ENCODE measurements around the gene KCNMA1.
A peak's percentile ranks its signal among the peaks of the same experiment; 100 is the strongest.
"Not testable (repeated sequence)": the region's sequence is repeated elsewhere in the genome, so short reads cannot be mapped to it uniquely, and the experiment has no call there.

The KCNMA1 gene

GRCh38 chr10:77637532-77638320, at the start of gene KCNMA1:
Gene KCNMA1 (minus strand): TSS chr10:77637808.
- Histone ChIP-seq H4K20me1 (ENCODE audit: insufficient read depth) (no peaks in the 10 kb centered on the region), H3K4me3 (IDR thresholded peaks at IDR 0.05; ENCODE audit: insufficient read depth, low read depth, low read length) (no peak within 1 kb of the TSS), H3K4me2 (peak within 1 kb of the TSS; percentile 21; the same call in 1 of the 2 replicates), H3K4me1 (ENCODE audit: low read depth, poor library complexity, severe bottlenecking) (peaks cover 5% of the 10 kb centered on the region), H2AFZ (ENCODE audit: low read depth) (peak within 1 kb of the TSS; percentile 57; the same call in 1 of the 2 replicates), H3K27me3 (ENCODE audit: insufficient read depth, low read depth) (no peaks in the 10 kb centered on the region), H3K36me3 (ENCODE audit: insufficient read depth) (no peaks in the 10 kb centered on the region), H3K79me2 (ENCODE audit: insufficient read depth, low read depth) (no peaks in the 10 kb centered on the region), H3K27ac (no peak within 1 kb of the TSS), H3K9ac (no peak within 1 kb of the TSS)
- TF ChIP-seq CTCF (conservative IDR thresholded peaks at IDR 0.05; ENCODE audit: low read depth, low read length), result no peak

- Histone ChIP-seq H2AFZ (ENCODE audit: low read depth) (no peak overlapping the region), H4K20me1 (ENCODE audit: insufficient read depth) (no peaks in the 10 kb centered on the region), H3K4me1 (ENCODE audit: low read depth, poor library complexity, severe bottlenecking) (no peaks in the 10 kb centered on the region), H3K4me2 (no peak overlapping the region), H3K9ac (no peak overlapping the region), H3K36me3 (ENCODE audit: insufficient read depth) (no peaks in the 10 kb centered on the region), H3K79me2 (ENCODE audit: insufficient read depth, low read depth) (no peaks in the 10 kb centered on the region), H3K27ac (no peak overlapping the region), H3K27me3 (ENCODE audit: insufficient read depth, low read depth) (no peaks in the 10 kb centered on the region), H3K4me3 (IDR thresholded peaks at IDR 0.05; ENCODE audit: insufficient read depth, low read depth, low read length) (no peak overlapping the region)
- TF ChIP-seq CTCF (conservative IDR thresholded peaks at IDR 0.05; ENCODE audit: low read depth, low read length), result no peak
Measured at GRCh38 chr10:77686650-77687417, 49.2 kb upstream of the KCNMA1 start.

GRCh38 chr10:77686096-77686495, 48.5 kb upstream of the KCNMA1 start:
- Histone ChIP-seq H3K36me3 (ENCODE audit: insufficient read depth) (no peaks in the 10 kb centered on the region), H3K4me1 (ENCODE audit: low read depth, poor library complexity, severe bottlenecking) (no peaks in the 10 kb centered on the region), H4K20me1 (ENCODE audit: insufficient read depth) (no peaks in the 10 kb centered on the region), H3K27ac (no peak overlapping the region), H3K79me2 (ENCODE audit: insufficient read depth, low read depth) (no peaks in the 10 kb centered on the region), H3K9ac (no peak overlapping the region), H2AFZ (ENCODE audit: low read depth) (no peak overlapping the region), H3K4me3 (IDR thresholded peaks at IDR 0.05; ENCODE audit: insufficient read depth, low read depth, low read length) (no peak overlapping the region), H3K4me2 (no peak overlapping the region), H3K27me3 (ENCODE audit: insufficient read depth, low read depth) (no peaks in the 10 kb centered on the region)
- no peak for TF ChIP-seq CTCF (conservative IDR thresholded peaks at IDR 0.05; ENCODE audit: low read depth, low read length)

- H4K20me1 ChIP-seq (ENCODE audit: insufficient read depth), result no peaks in the 10 kb centered on the region
- H3K27ac ChIP-seq, result no peak overlapping the region
- no peak overlapping the region for H3K9ac ChIP-seq
- H3K4me2 ChIP-seq, result no peak overlapping the region
- H3K4me1 ChIP-seq (ENCODE audit: low read depth, poor library complexity, severe bottlenecking), result no peaks in the 10 kb centered on the region
- H3K36me3 ChIP-seq (ENCODE audit: insufficient read depth), result no peaks in the 10 kb centered on the region
- no peak for TF ChIP-seq CTCF (conservative IDR thresholded peaks at IDR 0.05; ENCODE audit: low read depth, low read length)
- no peak overlapping the region for H3K4me3 ChIP-seq (IDR thresholded peaks at IDR 0.05; ENCODE audit: insufficient read depth, low read depth, low read length)
- no peak overlapping the region for H2AFZ ChIP-seq (ENCODE audit: low read depth)
- H3K79me2 ChIP-seq (ENCODE audit: insufficient read depth, low read depth), result no peaks in the 10 kb centered on the region
- H3K27me3 ChIP-seq (ENCODE audit: insufficient read depth, low read depth), result no peaks in the 10 kb centered on the region
Measured at GRCh38 chr10:77685432-77685831, 47.8 kb upstream of the KCNMA1 start.

- not testable (repeated sequence) for H3K36me3 ChIP-seq (ENCODE audit: insufficient read depth); H3K79me2 ChIP-seq (ENCODE audit: insufficient read depth, low read depth); H3K4me2 ChIP-seq; H2AFZ ChIP-seq (ENCODE audit: low read depth); H3K4me1 ChIP-seq (ENCODE audit: low read depth, poor library complexity, severe bottlenecking); H4K20me1 ChIP-seq (ENCODE audit: insufficient read depth); H3K4me3 ChIP-seq (IDR thresholded peaks at IDR 0.05; ENCODE audit: insufficient read depth, low read depth, low read length); H3K27me3 ChIP-seq (ENCODE audit: insufficient read depth, low read depth); H3K9ac ChIP-seq; H3K27ac ChIP-seq
Measured at GRCh38 chr10:77683088-77683432, 45.5 kb upstream of the KCNMA1 start.

All from KMS-11 (cell line).